SIG-M5 treated with dmso at 0.1 percent for 504 hours (cell line): Measurements from ENCODE around the gene ARHGEF37.
"Not testable (repeated sequence)": the region's sequence is repeated elsewhere in the genome, so short reads cannot be mapped to it uniquely, and the experiment has no call there.

Source experiments
- DNase-seq: peaks from one replicate; lab custom pipeline; 2025; ENCODE audit not compliant: unreplicated experiment; lab: John Stamatoyannopoulos, UW

The ARHGEF37 gene

GRCh38 chr5:149563466-149563865, 17.8 kb upstream of the ARHGEF37 start:
- DNase-seq, result no peak

DNA sequence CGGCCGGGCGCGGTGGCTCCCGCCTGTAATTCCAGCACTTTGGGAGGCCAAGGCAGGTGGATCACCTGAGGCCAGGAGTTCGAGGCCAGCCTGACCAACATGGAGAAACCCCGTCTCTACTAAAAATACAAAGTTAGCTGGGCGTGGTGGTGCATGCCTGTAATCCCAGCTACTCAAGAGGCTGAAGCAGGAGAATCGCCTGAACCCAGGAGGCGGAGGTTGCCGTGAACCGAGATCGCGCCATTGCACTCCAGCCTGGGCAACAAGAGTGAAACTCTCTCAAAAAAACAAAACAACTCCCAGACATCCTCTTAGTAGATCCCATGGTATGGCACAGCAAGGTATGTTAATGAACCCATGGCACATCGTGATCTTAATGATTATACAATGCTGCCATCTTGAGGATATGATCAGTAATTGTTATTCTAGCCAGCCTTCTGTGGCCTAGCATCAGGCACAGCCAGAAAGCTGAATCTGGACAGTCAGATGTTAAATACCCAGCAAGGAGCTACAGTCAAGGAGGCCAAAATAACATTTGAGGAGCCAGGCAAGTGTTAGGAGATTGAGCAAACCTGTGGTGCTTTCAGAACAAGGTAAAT, 16.7 kb upstream of the ARHGEF37 start:
- DNase-seq, result peak; percentile 83

DNA sequence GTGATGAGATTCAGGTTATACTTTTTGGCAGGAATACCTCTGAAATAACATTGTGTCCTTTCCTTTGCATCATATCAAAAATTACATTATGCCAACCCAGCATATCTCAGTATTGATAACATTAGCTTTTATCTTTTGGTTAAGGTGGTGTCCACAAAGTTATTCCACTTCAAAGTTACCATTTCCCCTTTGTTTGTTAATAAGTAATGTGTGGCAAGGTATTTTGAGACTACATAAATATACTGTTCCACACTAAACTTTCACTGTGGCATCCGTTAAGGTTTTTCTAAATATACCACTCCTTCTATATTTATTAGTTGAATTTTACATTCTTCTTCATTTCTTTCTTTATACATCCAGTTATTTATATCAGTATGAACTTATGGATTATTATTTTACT, 14.1 kb upstream of the ARHGEF37 start:
- DNase-seq, result no peak

DNA sequence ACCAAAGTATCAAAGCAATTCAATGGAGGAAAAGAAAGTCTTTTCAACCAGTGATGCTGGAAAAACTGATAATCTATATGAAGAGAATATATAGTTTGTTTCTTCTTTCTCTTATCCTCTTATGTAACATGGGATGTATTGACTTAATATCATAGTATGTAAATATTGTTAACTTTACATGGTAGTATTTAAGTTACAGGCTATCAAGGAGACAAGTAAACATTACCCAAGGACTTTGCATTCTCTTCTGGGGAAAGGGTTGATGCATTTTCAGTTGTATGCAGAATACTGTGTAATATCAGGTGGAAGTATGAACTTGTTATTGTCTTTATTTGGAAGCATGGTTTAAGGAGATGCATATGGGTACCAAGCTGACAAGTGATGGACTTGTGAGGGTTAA, 9.1 kb upstream of the ARHGEF37 start:
- DNase-seq, result no peak

GRCh38 chr5:149572576-149573231, 8.6 kb upstream of the ARHGEF37 start:
- no peak for DNase-seq

- no peak for DNase-seq
Observed at GRCh38 chr5:149575131-149575530, 6.2 kb upstream of the ARHGEF37 start.

DNA sequence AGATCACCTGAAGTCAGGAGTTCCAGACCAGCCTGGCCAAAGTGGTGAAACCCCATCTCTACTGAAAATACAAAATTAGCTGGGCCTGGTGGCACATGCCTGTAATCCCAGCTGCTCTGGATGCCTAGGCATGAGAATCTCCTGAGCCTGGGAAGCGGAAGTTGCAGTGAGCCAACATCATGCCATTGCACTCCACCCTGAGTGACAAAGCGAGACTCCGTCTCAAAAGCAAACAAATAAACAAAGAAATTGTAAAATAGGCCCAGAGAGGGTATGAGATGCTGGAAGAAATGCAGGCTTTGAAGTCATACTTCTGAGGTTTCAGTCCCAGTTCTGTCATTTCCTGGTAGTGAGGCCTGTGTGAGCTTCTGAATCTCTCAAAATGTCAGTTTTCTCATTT, 5.3 kb upstream of the ARHGEF37 start:
- DNase-seq, result no peak

DNA sequence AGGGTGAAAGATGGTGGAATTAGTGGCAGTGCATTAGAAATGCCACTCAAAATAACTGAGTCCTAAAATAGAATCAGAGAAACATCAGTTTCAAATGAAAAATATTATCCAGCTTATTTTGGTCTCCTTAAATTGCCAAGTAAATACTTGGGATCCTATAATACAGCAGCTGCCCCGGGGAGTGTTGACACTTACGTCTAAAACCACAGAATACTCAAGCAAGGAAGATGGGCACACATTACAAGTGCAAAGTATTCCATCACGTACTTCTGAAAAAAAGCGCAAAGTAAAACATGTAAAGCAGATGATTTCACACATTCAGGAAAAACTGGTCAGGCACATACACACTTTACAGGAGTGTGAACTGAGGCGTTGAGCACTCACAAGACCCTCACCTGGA, 2.4 kb upstream of the ARHGEF37 start:
- DNase-seq, result no peak

- no peak for DNase-seq
Observed at GRCh38 chr5:149580808-149581191, 498 bp upstream of the ARHGEF37 start.

- no peak for DNase-seq
Observed at GRCh38 chr5:149581931-149582768, 852 bp downstream of the ARHGEF37 start.

DNA sequence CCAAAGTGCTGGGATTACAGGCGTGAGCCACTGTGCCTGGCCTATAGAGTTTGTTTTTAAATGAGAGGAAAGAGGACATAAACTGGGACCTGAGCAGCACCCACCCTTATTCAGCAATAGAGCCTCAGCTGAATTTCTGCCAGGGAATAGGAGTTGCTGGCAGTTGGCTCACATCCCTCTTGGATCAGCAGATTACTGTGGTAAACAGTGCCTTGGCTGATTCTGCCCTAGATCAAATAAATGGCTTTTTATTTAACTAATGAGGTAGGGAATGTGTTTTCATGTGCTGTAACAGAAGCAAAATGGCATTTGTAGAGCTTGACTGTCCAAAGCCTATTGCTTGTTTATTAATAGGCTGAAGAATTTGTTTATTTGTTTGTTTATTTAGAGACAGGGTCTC, 2.1 kb downstream of the ARHGEF37 start:
- DNase-seq, result no peak

DNA sequence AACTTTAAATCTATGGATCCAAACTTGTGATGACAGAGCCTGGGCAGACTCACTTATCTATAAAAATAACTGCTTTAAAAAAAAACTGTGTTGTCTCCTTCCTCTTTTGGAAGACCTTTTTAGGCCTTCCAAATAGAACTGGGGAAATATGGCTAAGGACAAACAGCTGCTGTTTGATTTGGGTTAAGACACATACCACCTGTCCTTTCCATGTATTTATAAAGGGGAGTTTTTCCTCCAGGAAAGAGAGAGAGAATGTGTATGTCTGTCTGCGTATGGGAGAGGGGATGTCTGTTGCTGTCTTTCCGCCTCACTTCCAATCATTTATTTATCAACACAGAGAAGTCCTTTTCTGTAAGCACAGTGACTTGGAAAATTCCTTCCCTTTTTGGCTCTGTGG, 2.8 kb downstream of the ARHGEF37 start:
- DNase-seq, result no peak

DNA sequence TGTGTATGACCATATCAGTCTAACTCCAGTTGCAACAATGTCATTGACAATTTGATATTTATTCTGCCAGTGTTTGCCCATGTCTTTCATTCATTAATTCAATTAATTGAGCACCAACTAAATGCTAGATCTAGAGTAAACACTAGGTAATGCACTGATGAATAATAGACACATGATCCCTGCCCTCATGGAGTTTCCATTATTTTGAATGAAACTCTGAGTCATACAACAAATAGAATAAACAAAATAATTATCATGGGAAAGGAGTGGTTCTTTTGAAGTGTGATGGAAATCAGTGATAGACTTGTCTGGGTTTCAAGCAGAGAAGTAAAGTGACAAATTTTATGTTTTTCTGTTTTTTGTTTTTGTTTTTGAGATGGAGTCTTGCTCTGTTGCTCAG, 4.6 kb downstream of the ARHGEF37 start:
- DNase-seq, result no peak

DNA sequence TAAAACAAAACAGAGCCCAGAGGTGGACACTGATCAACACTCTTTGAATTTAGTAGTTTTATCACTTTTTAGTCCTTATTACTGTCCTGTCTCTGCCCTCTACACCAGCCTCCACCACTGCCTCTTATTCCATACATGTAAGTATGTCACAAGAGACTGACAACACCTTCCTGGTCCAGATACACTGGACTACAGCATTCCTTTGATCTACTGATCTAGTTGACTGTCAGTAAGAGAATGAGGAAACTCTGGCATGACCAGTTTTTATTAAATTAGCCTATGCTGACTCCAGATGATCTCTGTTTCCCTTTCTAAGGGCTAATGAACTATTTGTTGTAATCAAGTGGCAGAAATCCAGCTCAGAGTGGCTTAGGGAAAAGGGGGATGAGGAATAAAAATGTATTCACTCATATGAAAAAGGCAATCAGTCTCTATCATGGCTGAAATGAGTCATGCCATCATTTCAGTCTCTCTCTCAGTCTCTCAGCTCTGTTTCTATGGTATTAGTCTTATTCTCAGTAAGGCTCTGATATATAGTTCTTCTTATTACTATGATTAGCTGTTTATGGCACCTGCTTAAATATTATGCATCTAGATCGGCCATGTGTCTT, 5.5 kb downstream of the ARHGEF37 start:
- peak; percentile 35 for DNase-seq

GRCh38 chr5:149588936-149589335, 7.6 kb downstream of the ARHGEF37 start:
- peak; percentile 25 for DNase-seq

GRCh38 chr5:149593370-149593769, 12.1 kb downstream of the ARHGEF37 start:
- DNase-seq, result no peak

- DNase-seq, result no peak
Observed at GRCh38 chr5:149594206-149594895, 13.1 kb downstream of the ARHGEF37 start.

- not testable (repeated sequence) for DNase-seq
Observed at GRCh38 chr5:149595105-149595504, 13.8 kb downstream of the ARHGEF37 start.

DNA sequence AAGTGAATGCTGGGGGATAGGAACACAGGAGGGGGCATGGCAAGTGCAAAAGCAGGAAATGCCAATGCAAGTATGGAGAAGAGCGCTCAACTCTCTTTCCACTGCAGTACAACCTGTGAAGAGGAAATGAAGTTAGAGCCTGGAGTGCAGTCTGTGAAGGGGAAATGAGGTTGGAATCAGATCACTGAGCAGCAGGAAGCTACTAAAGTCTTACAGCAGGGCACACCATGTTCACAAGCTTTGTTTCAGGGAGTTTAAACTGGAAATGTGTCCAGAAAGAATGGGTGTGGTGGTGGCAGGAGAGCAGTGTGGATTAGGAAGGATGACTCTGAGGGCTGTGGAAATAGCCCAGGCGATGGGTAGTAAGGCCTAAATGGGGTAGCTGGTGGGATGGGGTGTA, 15.4 kb downstream of the ARHGEF37 start:
- no peak for DNase-seq

DNA sequence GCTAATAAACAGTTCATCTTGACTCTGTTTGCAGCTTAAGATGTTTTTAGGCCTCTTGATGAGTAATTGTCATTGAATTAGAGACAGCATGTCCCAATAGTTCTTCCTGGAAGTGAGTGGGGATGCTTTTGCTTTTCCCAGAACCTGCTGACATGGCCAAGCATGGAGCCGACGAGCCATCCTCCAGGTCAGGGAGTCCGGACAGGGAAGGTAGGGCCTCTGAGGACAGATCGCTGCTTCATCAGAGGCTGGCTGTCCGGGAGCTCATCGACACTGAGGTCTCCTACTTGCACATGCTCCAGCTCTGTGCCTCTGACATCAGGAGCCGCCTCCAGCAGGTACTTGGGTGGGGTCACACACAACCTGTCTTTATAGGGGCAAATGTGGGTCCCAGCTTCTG, 16.3 kb downstream of the ARHGEF37 start:
- DNase-seq, result no peak

- DNase-seq, result not testable (repeated sequence)
Observed at GRCh38 chr5:149598234-149598633, 16.9 kb downstream of the ARHGEF37 start.
